GM23338 (cell line): ENCODE results near the gene EFNB2. TPM values are rescaled to one million over a fixed set of nuclear protein-coding genes. Genes with fewer than 3 reads are reported as not detected.
A peak's percentile ranks its signal among the peaks of the same experiment; 100 is the strongest.

Experiments used
- ATAC-seq: fragments of 200-7000 bp; cut with Tn5 transposase; 3 replicates; pipeline ENCODE4 v1.9.1; 2020
- DNase-seq: peaks from one replicate; pipeline ENCODE4 v3.0.0-alpha.2; 2015; ENCODE audit warnings: low spot score
- H2AFZ ChIP-seq: fragments of 200-600 bp; sonication (generic); 2 replicates; pipeline ENCODE4 v1.8.0; 2016; ENCODE audit warnings: antibody characterized with exemption, mild to moderate bottlenecking, moderate library complexity
- H3F3A ChIP-seq: fragments of 200-600 bp; sonication (generic); replicated peaks from 2 replicates; pipeline ENCODE4 v1.8.0; 2017; ENCODE audit warnings: antibody characterized with exemption, mixed run types, low read depth
- H3K27ac ChIP-seq: fragments of 200-600 bp; sonication (generic); 2 replicates; pipeline ENCODE4 v1.6.1; 2016; ENCODE audit warnings: low read depth
- H3K27me3 ChIP-seq: fragments of 200-600 bp; sonication (generic); 2 replicates; pipeline ENCODE4 v1.8.0; 2016; ENCODE audit warnings: mild to moderate bottlenecking, mixed run types, moderate library complexity; ENCODE audit not compliant: insufficient read depth
- H3K36me3 ChIP-seq: fragments of 200-600 bp; sonication (generic); 2 replicates; pipeline ENCODE4 v1.8.0; 2016; ENCODE audit warnings: mild to moderate bottlenecking; ENCODE audit not compliant: insufficient read depth
- H3K4me1 ChIP-seq: fragments of 200-600 bp; sonication (generic); 2 replicates; pipeline ENCODE4 v1.8.0; 2016; ENCODE audit warnings: mild to moderate bottlenecking, moderate library complexity; ENCODE audit not compliant: insufficient read depth
- H3K4me2 ChIP-seq: fragments of 200-600 bp; sonication (generic); 2 replicates; pipeline ENCODE4 v1.7.1; 2017; ENCODE audit warnings: mixed run types
- H3K4me3 ChIP-seq: fragments of 200-600 bp; sonication (generic); 2 replicates; pipeline ENCODE4 v1.6.1; 2016; ENCODE audit warnings: mixed run types
- H3K79me2 ChIP-seq: fragments of 200-600 bp; sonication (generic); replicated peaks from 2 replicates; pipeline ENCODE4 v1.8.0; 2017; ENCODE audit warnings: mild to moderate bottlenecking; ENCODE audit not compliant: insufficient read depth
- H3K9me2 ChIP-seq: fragments of 200-600 bp; sonication (generic); 2 replicates; pipeline ENCODE4 v1.8.0; 2017; ENCODE audit not compliant: insufficient read depth
- H4K20me1 ChIP-seq: fragments of 200-600 bp; sonication (generic); replicated peaks from 2 replicates; pipeline ENCODE4 v1.8.0; 2017; ENCODE audit warnings: mild to moderate bottlenecking; ENCODE audit not compliant: insufficient read depth
- H3K27ac Mint-ChIP-seq: 2 replicates; pipeline ENCODE4 v1.8.0; 2020; ENCODE audit warnings: inconsistent platforms, mild to moderate bottlenecking, moderate library complexity, mixed read lengths
- H3K27me3 Mint-ChIP-seq: 3 replicates; pipeline ENCODE4 v1.8.0; 2022; ENCODE audit warnings: low read depth, mild to moderate bottlenecking, moderate library complexity, mixed read lengths, inconsistent platforms; ENCODE audit not compliant: insufficient read depth, poor library complexity
- H3K36me3 Mint-ChIP-seq: 3 replicates; pipeline ENCODE4 v1.8.0; 2021; ENCODE audit warnings: low read depth, mild to moderate bottlenecking, inconsistent platforms, moderate library complexity, mixed read lengths
- H3K4me1 Mint-ChIP-seq: 3 replicates; pipeline ENCODE4 v1.8.0; 2020; ENCODE audit warnings: mild to moderate bottlenecking, inconsistent platforms, mixed read lengths
- H3K4me3 Mint-ChIP-seq: 3 replicates; pipeline ENCODE4 v1.8.0; 2021; ENCODE audit warnings: moderate library complexity, mild to moderate bottlenecking, inconsistent platforms, mixed read lengths
- H3K9me3 Mint-ChIP-seq: 3 replicates; pipeline ENCODE4 v1.8.0; 2020; ENCODE audit warnings: moderate library complexity, mild to moderate bottlenecking, inconsistent platforms, mixed read lengths
- CREB1 ChIP-seq: fragments of 250-450 bp; sonication (Bioruptor Pico); IDR thresholded peaks from 2 replicates; pipeline ENCODE4 v1.5.0; 2020; ENCODE audit warnings: low read depth, mild to moderate bottlenecking, moderate library complexity
- EZH2 ChIP-seq: fragments of 200-600 bp; sonication (generic); IDR thresholded peaks from one replicate; pipeline ENCODE4 v1.8.0; 2017; ENCODE audit warnings: antibody characterized with exemption, mild to moderate bottlenecking, low read depth; ENCODE audit not compliant: unreplicated experiment
- EZH2phosphoT487 ChIP-seq: fragments of 200-600 bp; sonication (generic); IDR thresholded peaks from one replicate; pipeline ENCODE4 v1.8.1; 2018; ENCODE audit warnings: antibody characterized with exemption; ENCODE audit not compliant: unreplicated experiment
- JUNB ChIP-seq: IDR thresholded peaks from one replicate; pipeline ENCODE4 v1.6.1; 2016; ENCODE audit warnings: antibody characterized with exemption; ENCODE audit not compliant: unreplicated experiment
- NANOG ChIP-seq: IDR thresholded peaks from 2 replicates; pipeline ENCODE4 v1.6.1; 2016; ENCODE audit warnings: antibody characterized with exemption, borderline replicate concordance
- POLR2AphosphoS5 ChIP-seq: IDR thresholded peaks from 2 replicates; pipeline ENCODE4 v1.6.1; 2016; ENCODE audit warnings: antibody characterized with exemption, low read depth
- STAT1 ChIP-seq: IDR thresholded peaks from one replicate; pipeline ENCODE4 v1.6.1; 2016; ENCODE audit warnings: antibody characterized with exemption; ENCODE audit not compliant: unreplicated experiment
- ZNF114 ChIP-seq: fragments of 250-450 bp; sonication (Bioruptor Pico); IDR thresholded peaks from 2 replicates; pipeline ENCODE4 v1.5.0; 2020; ENCODE audit warnings: mild to moderate bottlenecking, moderate library complexity
- ZNF331 ChIP-seq: fragments of 250-450 bp; sonication (Bioruptor Pico); IDR thresholded peaks from 2 replicates; pipeline ENCODE4 v1.5.0; 2020; ENCODE audit warnings: low read depth, mild to moderate bottlenecking, moderate library complexity
- polyA plus RNA-seq: library from polyadenylated mRNA; unstranded; fragments of >200 nt; fragmentation: Nextera tagmentation; extraction: Ambion mirVana; gene quantifications from 2 replicates; pipeline ENCODE4 v1.2.1, GENCODE V29; 2016
- total RNA-seq: library from RNA; depleted of rRNA; stranded (reverse); fragments of >200 nt; shearing (Covaris generic); gene quantifications from 2 replicates; pipeline ENCODE4 v1.2.3, GENCODE V29; 2014
- TF ChIP-seq, protein P1 (sequence below): IDR thresholded peaks from 2 replicates; pipeline ENCODE4 v1.6.1; 2016; ENCODE audit warnings: antibody characterized with exemption
- TF ChIP-seq, protein P2 (sequence below), 2 experiments: fragments of 200-600 bp in 1 of 2; sonication (generic) in 1 of 2; conservative IDR thresholded peaks; 2 replicates each; pipeline versions ENCODE4 v1.5.1 to v1.6.1; 2016 to 2017; ENCODE audit warnings: antibody characterized with exemption in 2 of 2, low read depth in 2 of 2, mild to moderate bottlenecking in 2 of 2, moderate library complexity in 1 of 2
- TF ChIP-seq, protein P3 (sequence below): IDR thresholded peaks from one replicate; pipeline ENCODE4 v1.6.1; 2018; ENCODE audit warnings: antibody characterized with exemption; ENCODE audit not compliant: unreplicated experiment
- TF ChIP-seq, protein P4 (sequence below): fragments of 250-450 bp; sonication (Bioruptor Pico); IDR thresholded peaks from 2 replicates; pipeline ENCODE4 v1.5.0; 2020; ENCODE audit warnings: mild to moderate bottlenecking, moderate library complexity

EFNB2 gene
- total and polyA plus RNA-seq, 2 experiments from 2014 or later: 5.7 to 10.9 TPM

DNA sequence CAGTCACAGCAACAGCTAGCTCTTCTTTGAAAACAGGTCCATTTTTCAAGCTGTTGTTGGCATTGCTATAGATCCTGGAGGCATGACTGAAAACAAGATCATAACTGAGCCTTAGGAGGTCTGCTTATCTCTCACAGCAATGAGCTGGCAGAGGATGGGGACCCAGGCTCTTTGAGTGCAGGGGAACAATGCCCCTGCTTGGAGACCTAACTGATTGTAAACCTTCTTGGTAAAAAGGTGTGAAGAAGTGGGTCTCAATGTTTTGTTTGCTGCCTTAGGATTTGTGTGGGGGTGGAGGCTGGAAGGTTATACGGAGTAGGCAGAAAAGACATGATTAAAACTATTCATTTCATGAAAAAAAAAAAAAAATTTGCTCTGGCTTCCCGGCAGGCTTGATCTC lies 94.6 kb downstream of the EFNB2 start:
- Histone ChIP-seq H3K36me3 (no peaks in the 10 kb centered on the region), H3K9me2 (peaks cover 9% of the 10 kb centered on the region; the same call in 1 of the 2 replicates), H3K79me2 (no peaks in the 10 kb centered on the region), H3K4me3 (no peak overlapping the region), H4K20me1 (no peaks in the 10 kb centered on the region), H3F3A (no peaks in the 10 kb centered on the region), H3K4me1 (no peaks in the 10 kb centered on the region; the same call in 1 of the 2 replicates), H3K4me2 (no peak overlapping the region), H3K27me3 (no peaks in the 10 kb centered on the region), H3K27ac (no peak overlapping the region), H2AFZ (peak overlapping the region; percentile 64; the same call in 1 of the 2 replicates)
- TF ChIP-seq STAT1 (no peak), ZNF331 (no peak), EZH2 (no peak), POLR2AphosphoS5 (no peak), JUNB (no peak), EZH2phosphoT487 (no peak), ZNF114 (CRISPR knock-in tag) (no peak), NANOG (no peak), CREB1 (CRISPR knock-in tag) (no peak)
- TF ChIP-seq, protein P1, sequence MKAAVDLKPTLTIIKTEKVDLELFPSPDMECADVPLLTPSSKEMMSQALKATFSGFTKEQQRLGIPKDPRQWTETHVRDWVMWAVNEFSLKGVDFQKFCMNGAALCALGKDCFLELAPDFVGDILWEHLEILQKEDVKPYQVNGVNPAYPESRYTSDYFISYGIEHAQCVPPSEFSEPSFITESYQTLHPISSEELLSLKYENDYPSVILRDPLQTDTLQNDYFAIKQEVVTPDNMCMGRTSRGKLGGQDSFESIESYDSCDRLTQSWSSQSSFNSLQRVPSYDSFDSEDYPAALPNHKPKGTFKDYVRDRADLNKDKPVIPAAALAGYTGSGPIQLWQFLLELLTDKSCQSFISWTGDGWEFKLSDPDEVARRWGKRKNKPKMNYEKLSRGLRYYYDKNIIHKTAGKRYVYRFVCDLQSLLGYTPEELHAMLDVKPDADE: no peak
- TF ChIP-seq, protein P2, sequence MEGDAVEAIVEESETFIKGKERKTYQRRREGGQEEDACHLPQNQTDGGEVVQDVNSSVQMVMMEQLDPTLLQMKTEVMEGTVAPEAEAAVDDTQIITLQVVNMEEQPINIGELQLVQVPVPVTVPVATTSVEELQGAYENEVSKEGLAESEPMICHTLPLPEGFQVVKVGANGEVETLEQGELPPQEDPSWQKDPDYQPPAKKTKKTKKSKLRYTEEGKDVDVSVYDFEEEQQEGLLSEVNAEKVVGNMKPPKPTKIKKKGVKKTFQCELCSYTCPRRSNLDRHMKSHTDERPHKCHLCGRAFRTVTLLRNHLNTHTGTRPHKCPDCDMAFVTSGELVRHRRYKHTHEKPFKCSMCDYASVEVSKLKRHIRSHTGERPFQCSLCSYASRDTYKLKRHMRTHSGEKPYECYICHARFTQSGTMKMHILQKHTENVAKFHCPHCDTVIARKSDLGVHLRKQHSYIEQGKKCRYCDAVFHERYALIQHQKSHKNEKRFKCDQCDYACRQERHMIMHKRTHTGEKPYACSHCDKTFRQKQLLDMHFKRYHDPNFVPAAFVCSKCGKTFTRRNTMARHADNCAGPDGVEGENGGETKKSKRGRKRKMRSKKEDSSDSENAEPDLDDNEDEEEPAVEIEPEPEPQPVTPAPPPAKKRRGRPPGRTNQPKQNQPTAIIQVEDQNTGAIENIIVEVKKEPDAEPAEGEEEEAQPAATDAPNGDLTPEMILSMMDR (conservative IDR thresholded peaks at IDR 0.05; ENCODE audit: low read depth in 2 of 2): no peak
- TF ChIP-seq, protein P3, sequence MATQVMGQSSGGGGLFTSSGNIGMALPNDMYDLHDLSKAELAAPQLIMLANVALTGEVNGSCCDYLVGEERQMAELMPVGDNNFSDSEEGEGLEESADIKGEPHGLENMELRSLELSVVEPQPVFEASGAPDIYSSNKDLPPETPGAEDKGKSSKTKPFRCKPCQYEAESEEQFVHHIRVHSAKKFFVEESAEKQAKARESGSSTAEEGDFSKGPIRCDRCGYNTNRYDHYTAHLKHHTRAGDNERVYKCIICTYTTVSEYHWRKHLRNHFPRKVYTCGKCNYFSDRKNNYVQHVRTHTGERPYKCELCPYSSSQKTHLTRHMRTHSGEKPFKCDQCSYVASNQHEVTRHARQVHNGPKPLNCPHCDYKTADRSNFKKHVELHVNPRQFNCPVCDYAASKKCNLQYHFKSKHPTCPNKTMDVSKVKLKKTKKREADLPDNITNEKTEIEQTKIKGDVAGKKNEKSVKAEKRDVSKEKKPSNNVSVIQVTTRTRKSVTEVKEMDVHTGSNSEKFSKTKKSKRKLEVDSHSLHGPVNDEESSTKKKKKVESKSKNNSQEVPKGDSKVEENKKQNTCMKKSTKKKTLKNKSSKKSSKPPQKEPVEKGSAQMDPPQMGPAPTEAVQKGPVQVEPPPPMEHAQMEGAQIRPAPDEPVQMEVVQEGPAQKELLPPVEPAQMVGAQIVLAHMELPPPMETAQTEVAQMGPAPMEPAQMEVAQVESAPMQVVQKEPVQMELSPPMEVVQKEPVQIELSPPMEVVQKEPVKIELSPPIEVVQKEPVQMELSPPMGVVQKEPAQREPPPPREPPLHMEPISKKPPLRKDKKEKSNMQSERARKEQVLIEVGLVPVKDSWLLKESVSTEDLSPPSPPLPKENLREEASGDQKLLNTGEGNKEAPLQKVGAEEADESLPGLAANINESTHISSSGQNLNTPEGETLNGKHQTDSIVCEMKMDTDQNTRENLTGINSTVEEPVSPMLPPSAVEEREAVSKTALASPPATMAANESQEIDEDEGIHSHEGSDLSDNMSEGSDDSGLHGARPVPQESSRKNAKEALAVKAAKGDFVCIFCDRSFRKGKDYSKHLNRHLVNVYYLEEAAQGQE: no peak
- TF ChIP-seq, protein P4, sequence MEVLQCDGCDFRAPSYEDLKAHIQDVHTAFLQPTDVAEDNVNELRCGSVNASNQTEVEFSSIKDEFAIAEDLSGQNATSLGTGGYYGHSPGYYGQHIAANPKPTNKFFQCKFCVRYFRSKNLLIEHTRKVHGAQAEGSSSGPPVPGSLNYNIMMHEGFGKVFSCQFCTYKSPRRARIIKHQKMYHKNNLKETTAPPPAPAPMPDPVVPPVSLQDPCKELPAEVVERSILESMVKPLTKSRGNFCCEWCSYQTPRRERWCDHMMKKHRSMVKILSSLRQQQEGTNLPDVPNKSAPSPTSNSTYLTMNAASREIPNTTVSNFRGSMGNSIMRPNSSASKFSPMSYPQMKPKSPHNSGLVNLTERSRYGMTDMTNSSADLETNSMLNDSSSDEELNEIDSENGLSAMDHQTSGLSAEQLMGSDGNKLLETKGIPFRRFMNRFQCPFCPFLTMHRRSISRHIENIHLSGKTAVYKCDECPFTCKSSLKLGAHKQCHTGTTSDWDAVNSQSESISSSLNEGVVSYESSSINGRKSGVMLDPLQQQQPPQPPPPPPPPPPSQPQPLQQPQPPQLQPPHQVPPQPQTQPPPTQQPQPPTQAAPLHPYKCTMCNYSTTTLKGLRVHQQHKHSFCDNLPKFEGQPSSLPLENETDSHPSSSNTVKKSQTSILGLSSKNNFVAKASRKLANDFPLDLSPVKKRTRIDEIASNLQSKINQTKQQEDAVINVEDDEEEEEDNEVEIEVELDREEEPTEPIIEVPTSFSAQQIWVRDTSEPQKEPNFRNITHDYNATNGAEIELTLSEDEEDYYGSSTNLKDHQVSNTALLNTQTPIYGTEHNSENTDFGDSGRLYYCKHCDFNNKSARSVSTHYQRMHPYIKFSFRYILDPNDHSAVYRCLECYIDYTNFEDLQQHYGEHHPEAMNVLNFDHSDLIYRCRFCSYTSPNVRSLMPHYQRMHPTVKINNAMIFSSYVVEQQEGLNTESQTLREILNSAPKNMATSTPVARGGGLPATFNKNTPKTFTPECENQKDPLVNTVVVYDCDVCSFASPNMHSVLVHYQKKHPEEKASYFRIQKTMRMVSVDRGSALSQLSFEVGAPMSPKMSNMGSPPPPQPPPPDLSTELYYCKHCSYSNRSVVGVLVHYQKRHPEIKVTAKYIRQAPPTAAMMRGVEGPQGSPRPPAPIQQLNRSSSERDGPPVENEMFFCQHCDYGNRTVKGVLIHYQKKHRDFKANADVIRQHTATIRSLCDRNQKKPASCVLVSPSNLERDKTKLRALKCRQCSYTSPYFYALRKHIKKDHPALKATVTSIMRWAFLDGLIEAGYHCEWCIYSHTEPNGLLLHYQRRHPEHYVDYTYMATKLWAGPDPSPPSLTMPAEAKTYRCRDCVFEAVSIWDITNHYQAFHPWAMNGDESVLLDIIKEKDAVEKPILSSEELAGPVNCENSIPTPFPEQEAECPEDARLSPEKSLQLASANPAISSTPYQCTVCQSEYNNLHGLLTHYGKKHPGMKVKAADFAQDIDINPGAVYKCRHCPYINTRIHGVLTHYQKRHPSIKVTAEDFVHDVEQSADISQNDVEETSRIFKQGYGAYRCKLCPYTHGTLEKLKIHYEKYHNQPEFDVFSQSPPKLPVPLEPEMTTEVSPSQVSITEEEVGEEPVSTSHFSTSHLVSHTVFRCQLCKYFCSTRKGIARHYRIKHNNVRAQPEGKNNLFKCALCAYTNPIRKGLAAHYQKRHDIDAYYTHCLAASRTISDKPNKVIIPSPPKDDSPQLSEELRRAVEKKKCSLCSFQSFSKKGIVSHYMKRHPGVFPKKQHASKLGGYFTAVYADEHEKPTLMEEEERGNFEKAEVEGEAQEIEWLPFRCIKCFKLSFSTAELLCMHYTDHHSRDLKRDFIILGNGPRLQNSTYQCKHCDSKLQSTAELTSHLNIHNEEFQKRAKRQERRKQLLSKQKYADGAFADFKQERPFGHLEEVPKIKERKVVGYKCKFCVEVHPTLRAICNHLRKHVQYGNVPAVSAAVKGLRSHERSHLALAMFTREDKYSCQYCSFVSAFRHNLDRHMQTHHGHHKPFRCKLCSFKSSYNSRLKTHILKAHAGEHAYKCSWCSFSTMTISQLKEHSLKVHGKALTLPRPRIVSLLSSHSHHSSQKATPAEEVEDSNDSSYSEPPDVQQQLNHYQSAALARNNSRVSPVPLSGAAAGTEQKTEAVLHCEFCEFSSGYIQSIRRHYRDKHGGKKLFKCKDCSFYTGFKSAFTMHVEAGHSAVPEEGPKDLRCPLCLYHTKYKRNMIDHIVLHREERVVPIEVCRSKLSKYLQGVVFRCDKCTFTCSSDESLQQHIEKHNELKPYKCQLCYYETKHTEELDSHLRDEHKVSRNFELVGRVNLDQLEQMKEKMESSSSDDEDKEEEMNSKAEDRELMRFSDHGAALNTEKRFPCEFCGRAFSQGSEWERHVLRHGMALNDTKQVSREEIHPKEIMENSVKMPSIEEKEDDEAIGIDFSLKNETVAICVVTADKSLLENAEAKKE: no peak
- ATAC-seq: no peak; the same call in 2 of the 3 replicates
- no peak for DNase-seq
- no peaks in the 10 kb centered on the region for H3K36me3 Mint-ChIP-seq
- H3K27me3 Mint-ChIP-seq: no peaks in the 10 kb centered on the region
- H3K4me3 Mint-ChIP-seq: no peak overlapping the region
- H3K27ac Mint-ChIP-seq: no peak overlapping the region
- no peaks in the 10 kb centered on the region for H3K9me3 Mint-ChIP-seq
- H3K4me1 Mint-ChIP-seq: peaks cover 5% of the 10 kb centered on the region; the same call in 2 of the 3 replicates
